GM12892 (cell line): ENCODE results near the gene CRP.
"Not testable (repeated sequence)": the region's sequence is repeated elsewhere in the genome, so short reads cannot be mapped to it uniquely, and the experiment has no call there.

ENCODE experiments used
- DNase-seq: peaks from one replicate; pipeline ENCODE4 v3.0.0; 2011; ENCODE audit not compliant: insufficient read length
- FAIRE-seq: peaks from 2 replicates; lab custom pipeline; 2011; peaks lifted over from hg19 to GRCh38; lab: Jason Lieb, UNC
- POLR2A ChIP-seq: IDR thresholded peaks from 2 replicates; pipeline ENCODE4 v1.6.1; 2011; ENCODE audit warnings: low read depth, low read length, control low read depth
- POLR2AphosphoS5 ChIP-seq: IDR thresholded peaks from 2 replicates; pipeline ENCODE4 v1.6.1; 2011; ENCODE audit warnings: low read depth, low read length, control low read depth
- TAF1 ChIP-seq: IDR thresholded peaks from 2 replicates; pipeline ENCODE4 v1.6.1; 2011; ENCODE audit warnings: low read depth, mild to moderate bottlenecking, control low read depth, low read length, borderline replicate concordance

Gene CRP

DNA sequence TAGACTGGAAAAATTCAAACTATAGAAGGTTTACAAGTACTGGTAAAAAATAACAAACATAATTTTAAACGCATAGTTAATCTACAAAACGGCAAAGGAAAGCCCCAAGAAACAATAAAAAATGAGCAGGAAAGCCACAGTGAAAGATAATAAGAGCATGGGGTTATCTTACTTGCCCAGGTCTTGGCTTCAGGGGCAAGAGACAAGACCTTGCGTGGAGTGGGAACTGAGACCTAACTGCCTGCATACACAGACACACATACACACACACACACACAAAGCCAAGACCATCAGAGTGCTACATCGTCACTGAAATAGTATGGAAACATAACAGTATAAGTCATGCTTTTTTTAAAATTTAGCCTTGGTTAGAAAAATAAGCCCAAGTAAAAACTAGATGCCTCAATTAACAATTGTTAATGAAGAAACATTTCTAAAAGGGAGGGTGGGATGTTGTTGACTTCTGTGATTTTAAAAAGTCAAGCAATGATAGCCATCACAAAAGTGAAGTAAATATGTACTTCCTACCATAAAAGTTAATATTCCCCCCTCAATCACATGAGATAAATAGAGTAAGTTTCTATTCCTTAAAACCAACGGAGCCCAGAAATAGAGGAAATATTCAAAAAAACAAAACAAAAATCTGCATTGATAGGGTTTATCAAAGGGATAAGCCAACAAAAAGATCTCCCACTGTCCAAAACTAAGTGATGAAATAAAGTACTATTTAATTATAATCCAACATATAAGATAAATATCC, 29.4 kb upstream of the CRP start:
- TF ChIP-seq POLR2A (no peak), TAF1 (no peak), POLR2AphosphoS5 (no peak)
- FAIRE-seq (no peak), DNase-seq (no peak)

DNA sequence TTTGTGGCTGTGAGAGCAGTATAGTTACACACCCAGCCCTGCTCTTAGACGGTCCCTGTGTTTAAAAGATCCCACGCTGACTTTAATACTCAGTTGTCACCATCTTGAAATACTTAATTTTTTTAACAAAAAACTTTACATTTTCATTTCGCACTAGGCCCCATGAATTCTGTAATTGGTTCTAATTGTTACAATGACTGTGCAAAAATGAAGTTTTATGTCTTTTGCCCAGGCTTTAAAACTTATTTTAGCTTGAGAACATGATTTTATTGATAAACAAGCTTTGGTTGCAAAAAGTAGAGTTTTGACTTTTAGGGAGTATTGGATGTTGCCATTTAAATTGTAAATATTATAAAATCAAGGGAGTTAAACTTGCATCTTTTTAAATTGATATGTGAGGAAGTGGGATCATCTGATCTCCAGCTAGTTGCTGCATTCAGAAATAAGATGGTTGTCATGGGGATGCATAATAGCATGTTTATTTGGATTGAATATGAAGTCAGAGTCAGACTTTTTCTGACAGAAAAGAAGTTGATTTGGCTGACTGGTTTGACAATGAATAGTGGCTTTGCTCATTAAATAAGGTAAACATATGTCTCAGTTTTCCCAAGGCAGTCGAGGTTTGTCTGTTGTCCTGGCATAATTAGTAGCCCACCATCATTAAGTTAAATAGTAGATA, 23.0 kb upstream of the CRP start:
- DNase-seq (no peak), FAIRE-seq (no peak)
- TF ChIP-seq POLR2A = no peak
- no peak for TF ChIP-seq POLR2AphosphoS5
- no peak for TF ChIP-seq TAF1

- not testable (repeated sequence) for FAIRE-seq
These were observed 8.8 kb upstream of the CRP start for GRCh38 chr1:159723188-159723587.

DNA sequence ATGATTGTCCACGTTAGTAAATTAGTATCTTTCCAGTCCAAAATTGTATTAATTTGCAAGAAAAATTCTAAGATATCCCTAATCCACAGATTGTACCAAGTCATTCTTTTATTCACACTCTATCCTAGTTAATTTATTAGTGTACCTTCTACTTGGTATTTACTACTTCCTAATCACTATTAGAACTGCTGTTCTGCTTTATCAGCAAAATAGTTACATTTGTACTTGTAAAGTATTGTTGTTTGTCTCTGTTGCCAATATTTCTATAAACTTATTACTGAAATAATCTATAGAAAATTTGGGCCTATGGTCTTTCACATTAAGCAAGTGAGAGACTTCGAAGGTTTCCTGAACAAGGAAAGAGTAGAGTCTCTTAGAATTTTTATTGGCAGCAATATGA, 5.6 kb upstream of the CRP start:
- no peak for TF ChIP-seq POLR2AphosphoS5
- no peak for TF ChIP-seq TAF1
- no peak for TF ChIP-seq POLR2A
- FAIRE-seq = no peak
- DNase-seq = no peak

More at GRCh38 chr1:159723188-159723587, 8.8 kb upstream of the CRP start:
- DNase-seq = not testable (repeated sequence)

- no peak for DNase-seq
- TF ChIP-seq POLR2A = no peak
- FAIRE-seq = no peak
These were observed 1.5 kb upstream of the CRP start for GRCh38 chr1:159715855-159716254.

- no peak for DNase-seq
- TF ChIP-seq POLR2A = no peak
- TF ChIP-seq POLR2AphosphoS5 = no peak
- TF ChIP-seq TAF1 = no peak
- FAIRE-seq = no peak
These were observed 2.3 kb downstream of the CRP start for GRCh38 chr1:159712080-159712479.

- no peak for TF ChIP-seq POLR2A
- TF ChIP-seq TAF1 = no peak
- TF ChIP-seq POLR2AphosphoS5 = no peak
- FAIRE-seq (no peak), DNase-seq (no peak)
These were observed 6.7 kb downstream of the CRP start for GRCh38 chr1:159707472-159708260.

DNA sequence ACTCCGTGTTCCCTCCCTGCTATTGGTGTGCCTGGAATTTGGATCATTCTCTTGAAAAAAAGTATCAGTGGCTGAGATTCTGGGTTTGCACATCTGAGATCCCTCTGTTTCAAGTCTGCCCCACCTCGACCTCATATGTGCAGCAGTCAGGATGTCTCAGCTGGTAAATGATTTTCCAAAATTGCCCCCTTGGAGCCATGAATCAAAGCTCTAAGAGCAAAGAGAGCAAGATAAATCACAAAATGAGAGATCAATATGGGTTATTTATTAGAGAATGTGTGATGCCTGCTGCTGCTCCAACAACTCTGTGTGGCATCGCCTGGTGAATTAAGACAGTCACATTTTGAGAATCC, 8.5 kb downstream of the CRP start:
- TF ChIP-seq POLR2A = no peak
- DNase-seq (no peak), FAIRE-seq (no peak)

DNA sequence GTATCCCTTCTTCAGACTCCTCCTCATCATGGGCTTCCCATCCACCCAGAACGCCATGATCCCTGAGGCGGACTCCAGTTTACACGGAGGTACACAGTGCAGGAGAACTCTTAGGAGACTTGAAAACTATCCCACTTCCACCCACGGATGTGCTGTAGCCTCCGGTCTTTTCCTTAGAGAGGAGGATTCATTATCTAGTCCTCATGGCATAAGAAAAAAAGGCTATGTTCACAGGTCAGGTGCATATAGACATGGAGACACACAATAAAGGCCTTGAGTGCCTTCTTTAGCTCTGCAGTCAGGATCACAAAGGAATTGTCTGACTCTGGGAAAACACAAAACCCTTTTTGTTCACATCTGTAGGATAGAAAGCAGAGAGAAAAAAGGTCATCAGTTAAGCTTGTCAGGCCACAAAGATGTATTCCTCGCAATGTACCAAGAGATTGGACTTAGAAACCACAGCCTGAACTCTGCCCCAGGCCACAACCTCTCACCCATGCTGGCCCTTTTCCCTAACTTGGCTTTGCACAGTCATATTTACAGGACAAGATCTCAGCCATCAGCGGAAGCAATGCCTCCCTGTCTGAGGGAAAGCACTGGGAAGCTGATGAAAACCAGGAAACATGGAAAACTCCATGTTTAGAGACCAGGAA, 9.0 kb downstream of the CRP start:
- DNase-seq (no peak), FAIRE-seq (no peak)
- TF ChIP-seq POLR2AphosphoS5 (no peak), POLR2A (no peak), TAF1 (no peak)

GRCh38 chr1:159704481-159704880, 9.9 kb downstream of the CRP start:
- TF ChIP-seq POLR2AphosphoS5 = no peak
- no peak for TF ChIP-seq POLR2A
- TF ChIP-seq TAF1 = no peak
- DNase-seq (no peak), FAIRE-seq (no peak)

- TF ChIP-seq POLR2A = no peak
- no peak for TF ChIP-seq POLR2AphosphoS5
- no peak for TF ChIP-seq TAF1
- no peak for DNase-seq
- FAIRE-seq = no peak
These were observed 14.1 kb downstream of the CRP start for GRCh38 chr1:159700312-159700711.

DNA sequence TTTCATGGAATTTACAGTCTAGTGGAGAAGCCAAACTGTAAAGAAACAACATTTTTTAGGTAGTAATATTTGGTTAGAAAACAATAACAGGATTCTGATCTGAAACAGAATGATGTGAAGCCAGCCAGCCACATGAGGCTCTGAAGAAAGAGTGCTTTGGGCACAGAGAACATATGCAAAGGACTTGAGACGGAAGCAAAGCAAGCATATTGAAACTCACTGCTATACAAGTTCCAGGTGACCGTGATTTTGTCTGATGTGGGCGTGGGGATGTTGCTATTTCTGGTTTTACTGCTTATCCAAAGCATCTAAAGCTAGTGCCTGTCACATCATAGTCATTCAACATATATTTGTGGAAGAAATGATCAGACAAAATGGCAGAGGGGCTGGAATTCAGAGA, 14.7 kb downstream of the CRP start:
- TF ChIP-seq POLR2A = no peak
- no peak for TF ChIP-seq POLR2AphosphoS5
- no peak for DNase-seq
- FAIRE-seq = no peak
